ENCODE measurements around the gene ANKRD55. TPM values are rescaled to one million over a fixed set of nuclear protein-coding genes. Genes with fewer than 3 reads are reported as not detected.
"Not testable (repeated sequence)": the region's sequence is repeated elsewhere in the genome, so short reads cannot be mapped to it uniquely, and the experiment has no call there.

Gene ANKRD55
- polyA plus RNA-seq, 1 of the 3 experiments (the other 2 are of a cell fraction), result not detected

DNA sequence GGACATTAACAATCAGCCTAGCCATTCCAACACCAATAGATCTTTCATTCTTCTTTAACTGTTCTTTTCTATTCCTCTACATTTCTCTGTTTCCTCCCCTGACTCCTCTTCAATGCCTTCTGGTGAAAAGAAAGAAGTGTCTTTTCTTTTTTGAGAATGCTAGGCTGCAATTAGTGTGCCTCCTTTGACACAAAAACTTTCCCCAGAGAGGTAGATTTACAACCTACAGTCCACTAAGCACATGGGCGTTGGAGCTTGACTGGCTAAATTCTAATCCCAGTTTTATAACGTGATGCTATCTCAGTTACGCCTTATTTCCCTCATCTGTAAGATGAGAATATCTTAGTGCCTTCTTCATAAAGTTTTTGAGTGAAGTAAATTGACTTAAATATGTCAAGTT, 16.9 kb upstream of the ANKRD55 start:
- Histone ChIP-seq H3K9ac (no peak overlapping the region), H3K9me2 (no peaks in the 10 kb centered on the region), H3K4me2 (no peak overlapping the region), H3K4me1 (ENCODE audit: control insufficient read depth in 1 of 2, insufficient read depth in 2 of 2, low read depth in 1 of 2, low read length in 1 of 2) (peaks cover 0 to 8% of the 10 kb centered on the region in 2 experiments; a peak in 1 of 4 replicates), H3K27ac (ENCODE audit: low read depth in 2 of 2, low read length in 1 of 2) (no peak overlapping the region), H3F3A (replicated peaks; ENCODE audit: insufficient read depth) (peaks cover 11% of the 10 kb centered on the region), H3K4me3 (ENCODE audit: low read depth in 2 of 2, low read length in 1 of 2) (no peak overlapping the region), H4K20me1 (ENCODE audit: insufficient read depth) (no peaks in the 10 kb centered on the region), H3K79me2 (ENCODE audit: insufficient read depth) (no peaks in the 10 kb centered on the region), H3K36me3 (replicated peaks in 1 of 2; ENCODE audit: control insufficient read depth in 1 of 2, insufficient read depth in 2 of 2, low read length in 1 of 2) (no peaks in the 10 kb centered on the region), H2AFZ (ENCODE audit: low read depth) (no peak overlapping the region), H3K27me3 (ENCODE audit: insufficient read depth) (no peaks in the 10 kb centered on the region), H3K9me3 (no peaks in the 10 kb centered on the region)
- DNase-seq, result no peak
- ChIA-PET POLR2A (no interaction called here), CTCF (interaction anchor here (1.4 kb wide), 1 partner anchor 21 kb away, joined by 3 read pairs; no protein-coding TSS in a partner anchor)
- 76% methylated on average over 3 of the region's 3 CpGs for WGBS (ENCODE audit: low lambda C conversion rate)
- no peak for TF ChIP-seq FOSL2 (IDR thresholded peaks at IDR 0.05; ENCODE audit: borderline replicate concordance, low read depth)
- TF ChIP-seq EZH2phosphoT487 (IDR thresholded peaks at IDR 0.05; ENCODE audit: borderline replicate concordance, low read depth), result no peak
- TF ChIP-seq RCOR1 (IDR thresholded peaks at IDR 0.05; ENCODE audit: low read length), result no peak

DNA sequence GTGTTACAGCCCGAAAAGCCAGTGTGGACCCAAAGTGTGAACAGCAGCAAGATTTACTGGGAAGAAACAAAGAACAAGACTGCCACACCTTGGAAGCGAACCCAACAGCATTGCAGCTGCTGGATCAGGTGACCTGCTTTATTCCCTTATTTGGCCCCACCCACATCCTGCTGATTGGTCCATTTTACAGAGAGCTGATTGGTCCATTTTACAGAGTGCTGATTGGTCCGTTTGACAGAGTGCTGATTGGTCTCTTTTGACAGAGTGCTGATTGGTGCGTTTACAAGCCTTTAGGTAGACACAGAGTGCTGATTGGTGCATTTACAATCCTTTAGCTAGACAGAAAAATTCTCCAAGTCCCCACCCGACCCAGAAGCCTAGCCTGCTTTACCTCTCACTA, 16.0 kb upstream of the ANKRD55 start:
- H3F3A ChIP-seq (replicated peaks; ENCODE audit: insufficient read depth), result peaks cover 11% of the 10 kb centered on the region
- H3K27me3 ChIP-seq (ENCODE audit: insufficient read depth); POLR2A ChIA-PET; H3K9ac ChIP-seq; H3K4me2 ChIP-seq; H4K20me1 ChIP-seq (ENCODE audit: insufficient read depth); H3K79me2 ChIP-seq (ENCODE audit: insufficient read depth); H3K9me3 ChIP-seq; H3K4me1 ChIP-seq (ENCODE audit: control insufficient read depth in 1 of 2, insufficient read depth in 2 of 2, low read depth in 1 of 2, low read length in 1 of 2); H3K36me3 ChIP-seq (replicated peaks in 1 of 2; ENCODE audit: control insufficient read depth in 1 of 2, insufficient read depth in 2 of 2, low read length in 1 of 2); H3K4me3 ChIP-seq (ENCODE audit: low read depth in 2 of 2, low read length in 1 of 2); H3K27ac ChIP-seq (ENCODE audit: low read depth in 2 of 2, low read length in 1 of 2); DNase-seq; H2AFZ ChIP-seq (ENCODE audit: low read depth); H3K9me2 ChIP-seq: not testable (repeated sequence)
- 73% methylated on average over 5 of the region's 5 CpGs for WGBS (ENCODE audit: low lambda C conversion rate)
- CTCF ChIA-PET, result interaction anchor here (1.2 to 1.4 kb wide), 2 partner anchors 20 to 22 kb away, joined by 3 read pairs; no protein-coding TSS in a partner anchor

GRCh38 chr5:56247592-56247991, 14.5 kb upstream of the ANKRD55 start:
- Histone ChIP-seq H3F3A (replicated peaks; ENCODE audit: insufficient read depth) (peaks cover 11% of the 10 kb centered on the region), H3K4me3 (ENCODE audit: low read depth in 2 of 2, low read length in 1 of 2) (no peak overlapping the region), H3K36me3 (replicated peaks in 1 of 2; ENCODE audit: control insufficient read depth in 1 of 2, insufficient read depth in 2 of 2, low read length in 1 of 2) (no peaks in the 10 kb centered on the region), H3K9me3 (no peaks in the 10 kb centered on the region), H2AFZ (ENCODE audit: low read depth) (no peak overlapping the region), H3K27ac (ENCODE audit: low read depth in 2 of 2, low read length in 1 of 2) (peak overlapping the region in 1 of 2 experiments; percentile 70; a peak in 3 of 4 replicates), H3K79me2 (ENCODE audit: insufficient read depth) (no peaks in the 10 kb centered on the region), H3K9ac (no peak overlapping the region), H4K20me1 (ENCODE audit: insufficient read depth) (no peaks in the 10 kb centered on the region), H3K4me1 (ENCODE audit: control insufficient read depth in 1 of 2, insufficient read depth in 2 of 2, low read depth in 1 of 2, low read length in 1 of 2) (peaks cover 0 to 8% of the 10 kb centered on the region in 2 experiments; a peak in 1 of 4 replicates), H3K4me2 (peak overlapping the region; percentile 36; the same call in 1 of the 2 replicates), H3K27me3 (ENCODE audit: insufficient read depth) (no peaks in the 10 kb centered on the region), H3K9me2 (no peaks in the 10 kb centered on the region)
- no peak for DNase-seq
- TF ChIP-seq TCF12 (IDR thresholded peaks at IDR 0.05) (peak; percentile 9; the same call in 1 of the 2 replicates), NRF1 (IDR thresholded peaks at IDR 0.05; ENCODE audit: low read depth, low read length) (no peak)
- CTCF ChIA-PET, result no interaction called here
- WGBS (ENCODE audit: low lambda C conversion rate), result 36% methylated on average over 3 of the region's 3 CpGs
- POLR2A ChIA-PET, result no interaction called here

- Histone ChIP-seq H4K20me1 (ENCODE audit: insufficient read depth) (no peaks in the 10 kb centered on the region), H3K27me3 (ENCODE audit: insufficient read depth) (no peaks in the 10 kb centered on the region), H3K4me1 (ENCODE audit: control insufficient read depth in 1 of 2, insufficient read depth in 2 of 2, low read depth in 1 of 2, low read length in 1 of 2) (peaks cover 0 to 8% of the 10 kb centered on the region in 2 experiments; a peak in 1 of 4 replicates), H3K9me2 (no peaks in the 10 kb centered on the region), H3K79me2 (ENCODE audit: insufficient read depth) (no peaks in the 10 kb centered on the region), H2AFZ (ENCODE audit: low read depth) (no peak overlapping the region), H3F3A (replicated peaks; ENCODE audit: insufficient read depth) (peaks cover 11% of the 10 kb centered on the region), H3K36me3 (replicated peaks in 1 of 2; ENCODE audit: control insufficient read depth in 1 of 2, insufficient read depth in 2 of 2, low read length in 1 of 2) (no peaks in the 10 kb centered on the region), H3K9ac (no peak overlapping the region), H3K4me3 (ENCODE audit: low read depth in 2 of 2, low read length in 1 of 2) (no peak overlapping the region), H3K27ac (ENCODE audit: low read depth in 2 of 2, low read length in 1 of 2) (peak overlapping the region in 1 of 2 experiments; percentile 70; a peak in 1 of 4 replicates), H3K9me3 (no peaks in the 10 kb centered on the region), H3K4me2 (peak overlapping the region; percentile 36; the same call in 1 of the 2 replicates)
- no peak for TF ChIP-seq SIN3A (IDR thresholded peaks at IDR 0.05; ENCODE audit: borderline replicate concordance, low read depth, low read length)
- no peak for TF ChIP-seq FOSL2 (IDR thresholded peaks at IDR 0.05; ENCODE audit: borderline replicate concordance, low read depth)
- no peak for TF ChIP-seq USF1 (IDR thresholded peaks at IDR 0.05; ENCODE audit: borderline replicate concordance, low read depth)
- TF ChIP-seq NRF1 (IDR thresholded peaks at IDR 0.05; ENCODE audit: low read depth, low read length), result no peak
- TF ChIP-seq, protein P1, sequence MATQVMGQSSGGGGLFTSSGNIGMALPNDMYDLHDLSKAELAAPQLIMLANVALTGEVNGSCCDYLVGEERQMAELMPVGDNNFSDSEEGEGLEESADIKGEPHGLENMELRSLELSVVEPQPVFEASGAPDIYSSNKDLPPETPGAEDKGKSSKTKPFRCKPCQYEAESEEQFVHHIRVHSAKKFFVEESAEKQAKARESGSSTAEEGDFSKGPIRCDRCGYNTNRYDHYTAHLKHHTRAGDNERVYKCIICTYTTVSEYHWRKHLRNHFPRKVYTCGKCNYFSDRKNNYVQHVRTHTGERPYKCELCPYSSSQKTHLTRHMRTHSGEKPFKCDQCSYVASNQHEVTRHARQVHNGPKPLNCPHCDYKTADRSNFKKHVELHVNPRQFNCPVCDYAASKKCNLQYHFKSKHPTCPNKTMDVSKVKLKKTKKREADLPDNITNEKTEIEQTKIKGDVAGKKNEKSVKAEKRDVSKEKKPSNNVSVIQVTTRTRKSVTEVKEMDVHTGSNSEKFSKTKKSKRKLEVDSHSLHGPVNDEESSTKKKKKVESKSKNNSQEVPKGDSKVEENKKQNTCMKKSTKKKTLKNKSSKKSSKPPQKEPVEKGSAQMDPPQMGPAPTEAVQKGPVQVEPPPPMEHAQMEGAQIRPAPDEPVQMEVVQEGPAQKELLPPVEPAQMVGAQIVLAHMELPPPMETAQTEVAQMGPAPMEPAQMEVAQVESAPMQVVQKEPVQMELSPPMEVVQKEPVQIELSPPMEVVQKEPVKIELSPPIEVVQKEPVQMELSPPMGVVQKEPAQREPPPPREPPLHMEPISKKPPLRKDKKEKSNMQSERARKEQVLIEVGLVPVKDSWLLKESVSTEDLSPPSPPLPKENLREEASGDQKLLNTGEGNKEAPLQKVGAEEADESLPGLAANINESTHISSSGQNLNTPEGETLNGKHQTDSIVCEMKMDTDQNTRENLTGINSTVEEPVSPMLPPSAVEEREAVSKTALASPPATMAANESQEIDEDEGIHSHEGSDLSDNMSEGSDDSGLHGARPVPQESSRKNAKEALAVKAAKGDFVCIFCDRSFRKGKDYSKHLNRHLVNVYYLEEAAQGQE (IDR thresholded peaks at IDR 0.05; ENCODE audit: low read depth, low read length), result no peak
- TF ChIP-seq, protein P2, sequence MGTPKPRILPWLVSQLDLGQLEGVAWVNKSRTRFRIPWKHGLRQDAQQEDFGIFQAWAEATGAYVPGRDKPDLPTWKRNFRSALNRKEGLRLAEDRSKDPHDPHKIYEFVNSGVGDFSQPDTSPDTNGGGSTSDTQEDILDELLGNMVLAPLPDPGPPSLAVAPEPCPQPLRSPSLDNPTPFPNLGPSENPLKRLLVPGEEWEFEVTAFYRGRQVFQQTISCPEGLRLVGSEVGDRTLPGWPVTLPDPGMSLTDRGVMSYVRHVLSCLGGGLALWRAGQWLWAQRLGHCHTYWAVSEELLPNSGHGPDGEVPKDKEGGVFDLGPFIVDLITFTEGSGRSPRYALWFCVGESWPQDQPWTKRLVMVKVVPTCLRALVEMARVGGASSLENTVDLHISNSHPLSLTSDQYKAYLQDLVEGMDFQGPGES (IDR thresholded peaks at IDR 0.05; ENCODE audit: low read depth, low read length), result no peak
- TF ChIP-seq RAD21 (IDR thresholded peaks at IDR 0.05; ENCODE audit: low read length), result no peak
- no peak for DNase-seq
- WGBS (ENCODE audit: low lambda C conversion rate), result 89% methylated on average over 6 of the region's 6 CpGs
- POLR2A ChIA-PET, result no interaction called here
- CTCF ChIA-PET, result no interaction called here
Measured at GRCh38 chr5:56246769-56247168, 13.6 kb upstream of the ANKRD55 start.
